G401.6 (cell line): ENCODE data around the gene BCL11A.

Experiments
- FAIRE-seq: peaks from 2 replicates; lab custom pipeline; 2012; peaks lifted over from hg19 to GRCh38; lab: Jason Lieb, UNC

Gene BCL11A

DNA sequence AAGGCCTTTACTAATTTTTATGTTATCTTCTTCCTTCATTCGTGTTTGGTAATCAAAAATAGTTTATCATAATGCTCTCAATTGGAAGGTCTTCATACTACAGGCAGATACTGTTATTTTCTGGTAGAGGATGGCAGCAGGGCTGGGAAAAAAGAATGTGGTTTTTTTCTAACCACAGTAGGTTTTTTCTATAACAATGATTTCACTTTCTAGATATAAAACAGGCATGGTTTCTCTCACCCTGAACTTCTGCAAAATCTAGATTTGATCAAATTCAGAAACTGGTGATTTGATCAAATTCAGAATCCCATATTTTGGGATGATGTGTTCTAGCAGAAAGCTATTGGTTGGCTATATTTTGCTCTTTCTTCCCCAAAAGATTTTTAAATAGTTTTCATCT, 27.6 kb downstream of the BCL11A start:
- no peak for FAIRE-seq

GRCh38 chr2:60524874-60525273, 28.6 kb downstream of the BCL11A start:
- no peak for FAIRE-seq

DNA sequence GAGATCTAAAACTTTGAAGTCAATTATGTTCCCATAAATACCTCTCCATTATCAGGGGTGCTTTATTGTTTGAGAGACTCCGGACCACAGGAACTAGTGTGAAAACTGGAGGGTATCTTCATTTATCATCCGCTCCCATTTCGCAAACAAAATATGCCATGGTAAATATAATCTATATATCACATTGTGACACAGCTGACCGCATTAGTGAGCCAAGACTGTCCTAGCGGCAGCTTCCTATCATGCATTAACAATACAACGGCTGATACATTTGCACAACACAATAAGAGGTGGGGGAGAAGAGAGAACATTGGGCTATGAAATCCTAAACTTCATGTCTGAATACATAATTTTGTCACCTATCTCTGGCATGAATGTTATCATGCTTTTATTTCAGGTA, 29.5 kb downstream of the BCL11A start:
- no peak for FAIRE-seq

DNA sequence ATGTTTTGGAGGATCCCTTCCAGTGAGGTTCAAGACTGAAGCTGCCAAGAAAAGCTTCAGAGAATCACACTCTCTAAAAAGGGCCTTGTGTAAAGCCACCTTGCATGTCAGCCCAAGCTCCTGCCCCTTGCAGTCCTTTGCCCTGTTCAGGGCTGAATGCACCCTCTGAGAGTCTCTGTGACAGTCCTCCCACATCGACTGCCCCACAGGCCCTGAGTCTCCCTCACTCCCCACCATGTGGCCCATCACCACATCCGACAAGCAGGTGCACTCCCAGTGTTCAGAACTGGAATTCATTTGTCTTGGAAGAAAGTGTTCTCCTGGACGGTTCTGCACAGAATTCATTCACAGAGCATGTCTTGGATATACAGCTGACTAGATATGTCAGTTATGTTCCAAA, 31.0 kb downstream of the BCL11A start:
- no peak for FAIRE-seq

- no peak for FAIRE-seq
Observed at GRCh38 chr2:60521626-60522025, 31.8 kb downstream of the BCL11A start.

GRCh38 chr2:60520917-60521539, 32.4 kb downstream of the BCL11A start:
- no peak for FAIRE-seq

GRCh38 chr2:60520151-60520876, 33.1 kb downstream of the BCL11A start:
- no peak for FAIRE-seq

DNA sequence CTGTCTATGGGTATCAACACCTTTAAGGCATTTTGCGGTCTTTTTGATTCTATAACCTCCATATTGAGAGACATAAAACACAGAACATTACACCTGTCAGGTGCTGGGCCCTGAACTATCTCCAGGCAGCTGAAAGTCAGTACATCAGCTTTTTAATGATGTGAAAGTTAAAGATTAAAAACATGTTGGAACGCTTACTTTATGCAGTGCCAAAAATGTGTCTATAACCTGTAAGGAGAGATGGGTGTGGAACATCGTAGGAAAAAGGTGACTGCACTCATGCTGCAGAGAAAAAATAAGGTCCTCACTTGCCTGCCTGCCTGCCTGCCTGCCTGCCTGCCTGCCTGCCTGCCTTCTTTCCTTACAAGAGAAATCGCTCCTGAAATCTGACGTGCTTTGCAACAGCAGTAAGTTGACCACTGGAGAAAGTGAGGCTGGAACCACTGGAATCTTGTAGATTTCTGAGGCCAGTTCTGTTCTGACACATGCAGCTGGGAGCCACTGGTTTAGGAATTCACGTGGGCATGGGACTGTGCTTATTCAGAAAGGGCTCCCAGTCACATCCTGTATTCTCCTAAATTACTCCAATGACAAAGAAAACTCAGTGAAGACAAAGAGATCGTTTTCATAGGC, 34.1 kb downstream of the BCL11A start:
- no peak for FAIRE-seq

DNA sequence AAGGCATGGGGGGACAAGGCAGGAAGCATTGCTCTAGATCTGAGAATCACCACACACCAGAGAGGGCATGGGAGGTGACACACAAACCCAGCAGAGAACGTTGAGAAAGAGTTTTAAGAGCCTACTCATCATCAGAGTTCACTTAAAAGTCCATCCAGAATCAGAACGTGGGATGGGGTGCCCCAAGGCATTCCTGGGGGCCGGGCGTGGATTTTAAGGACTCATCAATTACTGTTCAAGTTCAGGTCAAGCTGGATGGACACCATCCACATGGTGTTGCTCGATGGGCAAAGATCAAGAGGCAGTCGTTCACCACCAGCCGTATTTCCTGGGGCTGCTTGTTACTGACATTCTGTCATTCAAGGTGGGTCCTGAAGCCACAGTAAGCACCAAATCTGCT, 34.9 kb downstream of the BCL11A start:
- no peak for FAIRE-seq

GRCh38 chr2:60517446-60517845, 36.0 kb downstream of the BCL11A start:
- no peak for FAIRE-seq

GRCh38 chr2:60516826-60517225, 36.6 kb downstream of the BCL11A start:
- FAIRE-seq = no peak

DNA sequence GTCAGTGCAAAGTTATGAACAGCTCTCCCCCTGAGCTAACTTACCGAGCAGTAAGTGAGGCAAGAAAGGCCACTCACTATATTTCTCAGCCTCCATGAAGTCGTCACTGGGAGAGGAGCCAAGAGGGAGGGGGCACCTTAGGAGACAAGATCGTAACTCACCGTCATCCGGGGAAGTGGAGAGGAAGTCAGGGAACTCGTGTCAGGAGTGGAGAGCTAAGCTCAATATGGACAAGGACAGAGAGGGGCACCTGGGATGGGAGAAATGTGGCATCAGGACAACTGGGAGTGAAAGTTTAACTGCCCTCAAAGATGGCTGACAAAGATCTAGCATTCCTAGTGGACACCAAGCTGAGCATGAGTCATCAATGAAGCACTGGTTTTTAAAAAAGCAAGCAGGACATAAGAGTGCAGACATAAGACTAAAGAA, 37.1 kb downstream of the BCL11A start:
- FAIRE-seq = no peak

DNA sequence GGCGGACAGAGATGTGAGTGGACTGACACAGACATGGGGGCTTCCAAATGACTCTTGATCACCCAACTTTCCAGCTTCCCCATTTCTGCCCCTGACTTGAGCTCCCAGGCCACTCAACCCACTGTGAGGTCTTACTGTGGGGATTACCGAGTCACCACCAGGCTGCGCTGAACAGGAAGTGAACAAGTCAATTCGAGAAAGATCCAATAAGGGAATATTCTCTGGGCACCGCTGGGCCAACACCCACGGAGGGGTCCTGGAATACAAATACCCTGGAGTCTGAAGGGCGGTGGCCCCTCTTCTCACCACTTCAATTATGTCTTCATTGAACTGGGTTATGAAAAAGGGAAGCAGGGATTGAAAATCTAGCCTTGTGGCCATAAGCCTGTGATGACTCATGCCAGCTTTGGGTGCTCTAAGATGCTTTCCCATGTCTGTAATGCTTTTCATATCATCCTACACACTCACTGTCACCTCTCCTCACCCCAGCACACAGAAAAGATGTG, 37.7 kb downstream of the BCL11A start:
- FAIRE-seq = no peak

DNA sequence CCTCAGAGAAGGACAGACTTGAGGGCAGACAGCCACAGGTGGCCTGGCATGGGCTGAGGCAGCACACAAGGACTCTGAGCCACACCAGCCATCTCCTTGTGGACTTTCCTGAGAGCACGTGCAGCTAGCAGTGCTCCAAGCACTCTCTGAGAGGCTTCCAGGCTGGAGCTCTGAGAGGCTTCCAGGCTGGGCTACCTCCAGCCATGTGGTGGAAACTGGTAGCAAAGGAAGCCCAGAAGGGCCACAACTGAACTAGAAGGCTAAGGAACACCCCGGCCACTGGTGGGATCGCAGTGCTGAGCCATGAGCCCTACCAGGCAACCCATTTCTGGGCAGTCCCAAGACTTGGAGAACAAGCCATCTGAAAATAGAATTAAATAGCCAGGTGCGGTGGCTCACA, 39.5 kb downstream of the BCL11A start:
- no peak for FAIRE-seq

- FAIRE-seq = no peak
Observed at GRCh38 chr2:60513191-60513590, 40.3 kb downstream of the BCL11A start.

DNA sequence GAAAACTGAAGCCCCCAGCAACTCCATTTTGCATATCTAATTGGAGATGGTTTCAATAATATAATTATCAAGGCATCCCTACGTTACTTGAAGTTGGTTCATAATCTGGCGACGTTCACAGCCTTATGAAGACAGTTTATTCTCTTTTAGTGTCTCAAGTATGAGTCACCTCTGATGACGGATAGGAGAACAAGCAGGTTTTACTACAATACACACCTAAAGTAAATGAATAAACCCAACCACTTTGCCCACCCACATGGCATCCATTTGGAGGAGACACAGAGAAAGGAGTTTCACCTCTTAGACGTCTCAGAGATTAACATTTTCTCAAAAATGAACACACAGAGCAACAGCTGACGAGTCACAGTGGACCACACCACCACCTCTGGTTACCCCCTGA, 40.8 kb downstream of the BCL11A start:
- FAIRE-seq = no peak

DNA sequence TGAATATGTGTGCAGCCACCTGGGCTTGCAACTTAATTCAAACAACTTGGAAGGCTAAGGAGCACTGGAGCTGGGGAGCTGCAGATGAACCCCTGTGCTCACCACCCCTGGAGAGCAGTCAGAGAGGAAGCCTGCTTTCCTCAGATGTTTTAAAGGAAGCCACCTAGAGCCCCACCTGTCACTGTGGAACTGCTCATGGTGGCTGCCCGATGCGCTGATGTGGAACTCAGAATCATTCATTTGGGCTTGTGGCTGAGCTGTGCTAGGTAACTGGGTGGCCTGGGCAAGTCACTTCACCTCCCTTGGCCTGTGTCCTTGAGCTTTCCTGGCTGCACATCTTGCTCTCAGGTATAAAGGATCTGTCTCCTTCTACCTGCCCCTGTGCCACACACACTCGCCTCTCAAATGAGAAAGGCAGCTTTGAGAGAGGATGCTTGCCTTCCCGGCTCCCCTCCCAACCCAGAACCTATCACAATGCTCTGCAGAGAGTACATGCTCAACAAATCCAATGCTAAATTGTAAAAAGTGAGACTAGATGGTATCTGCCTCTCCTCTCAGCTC, 41.3 kb downstream of the BCL11A start:
- FAIRE-seq = no peak

GRCh38 chr2:60510713-60511112, 42.7 kb downstream of the BCL11A start:
- FAIRE-seq = no peak

GRCh38 chr2:60509066-60509465, 44.4 kb downstream of the BCL11A start:
- no peak for FAIRE-seq

DNA sequence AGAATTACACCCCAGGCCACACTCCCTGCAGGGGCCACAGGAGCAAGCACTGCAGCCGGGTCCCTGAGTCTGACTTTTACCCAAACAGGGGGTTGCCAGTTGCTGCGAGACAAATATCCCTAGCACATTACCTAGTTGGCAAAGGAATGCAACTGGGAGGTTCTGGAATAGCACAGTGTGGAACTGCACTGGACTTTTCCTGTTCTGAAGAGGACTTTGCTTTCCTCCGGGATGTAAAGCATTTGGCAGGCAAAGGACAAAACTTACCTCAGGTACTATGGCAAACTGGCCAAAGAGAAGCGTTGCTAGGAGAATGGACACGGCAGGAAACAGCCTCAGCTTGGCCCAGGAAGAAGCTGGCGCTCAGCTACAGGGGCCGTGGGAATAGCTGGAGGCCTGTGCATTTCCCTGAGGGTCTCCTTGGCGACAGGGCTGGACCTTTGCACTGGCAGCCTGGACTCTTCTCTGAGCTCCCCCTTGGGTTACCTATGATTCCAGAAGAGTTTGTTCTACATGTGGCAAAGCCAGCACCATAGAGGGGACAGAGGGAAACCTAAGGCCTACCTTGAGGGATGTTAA, 45.0 kb downstream of the BCL11A start:
- FAIRE-seq = no peak

DNA sequence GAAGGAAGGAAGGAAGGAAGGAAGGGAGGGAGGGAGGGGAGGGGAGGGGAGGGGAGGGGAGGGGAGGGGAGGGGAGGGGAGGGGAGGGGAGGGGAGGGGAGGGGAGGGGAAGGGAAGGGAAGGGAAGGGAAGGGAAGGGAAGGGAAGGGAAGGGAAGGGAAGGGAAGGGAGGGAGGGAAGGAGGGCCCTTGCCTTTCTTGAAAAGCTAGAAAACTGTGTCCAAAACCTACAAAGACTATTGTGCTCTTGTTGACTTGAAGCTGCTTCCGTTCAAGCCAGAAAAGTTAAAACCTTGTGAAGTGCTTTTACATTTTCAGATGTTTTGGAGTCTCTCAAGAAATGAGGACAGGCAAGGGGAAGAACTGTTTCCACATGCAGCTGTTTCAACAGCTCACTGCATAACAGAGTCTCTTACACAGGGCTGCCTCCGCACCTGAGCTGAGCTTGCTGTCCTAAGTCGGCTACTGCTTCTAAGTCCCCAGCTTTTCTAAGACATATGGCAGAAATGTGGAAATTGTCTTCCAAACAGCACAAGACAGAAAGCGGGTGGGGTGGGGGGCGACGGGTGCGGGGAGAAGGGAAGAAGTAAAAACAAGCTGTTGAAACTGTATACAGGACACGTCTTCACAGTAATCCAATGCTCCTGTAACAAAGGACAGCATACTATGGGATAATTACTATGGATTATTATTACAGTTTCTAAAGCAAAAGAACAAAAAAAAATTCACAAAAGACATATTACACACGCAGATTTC, 46.1 kb downstream of the BCL11A start:
- no peak for FAIRE-seq

- FAIRE-seq = no peak
Observed at GRCh38 chr2:60505880-60506260, 47.6 kb downstream of the BCL11A start.
